GM23248 (cell line): ENCODE data around the gene USP17L12. TPM values are rescaled to one million over a fixed set of nuclear protein-coding genes. Genes with fewer than 3 reads are reported as not detected.
"Not testable (repeated sequence)": the region's sequence is repeated elsewhere in the genome, so short reads cannot be mapped to it uniquely, and the experiment has no call there.

ENCODE experiments used
- DNase-seq: peaks from one replicate; pipeline ENCODE4 v3.0.0-alpha.2; 2015
- H2AFZ ChIP-seq: fragments of 200-600 bp; sonication (generic); 2 replicates; pipeline ENCODE4 v1.6.1; 2016; ENCODE audit warnings: antibody characterized with exemption
- H3F3A ChIP-seq: fragments of 200-600 bp; sonication (generic); 2 replicates; pipeline ENCODE4 v1.6.1; 2016; ENCODE audit warnings: mild to moderate bottlenecking, antibody characterized with exemption, mixed run types; ENCODE audit not compliant: insufficient read depth
- H3K27ac ChIP-seq: fragments of 200-600 bp; sonication (generic); 2 replicates; pipeline ENCODE4 v1.5.1; 2016; ENCODE audit warnings: mild to moderate bottlenecking
- H3K27me3 ChIP-seq: fragments of 200-600 bp; sonication (generic); replicated peaks from 2 replicates; pipeline ENCODE4 v1.6.1; 2016; ENCODE audit warnings: mild to moderate bottlenecking; ENCODE audit not compliant: insufficient read depth
- H3K36me3 ChIP-seq: fragments of 200-600 bp; sonication (generic); 2 replicates; pipeline ENCODE4 v1.6.1; 2016; ENCODE audit warnings: low read depth, mild to moderate bottlenecking
- H3K4me1 ChIP-seq: fragments of 200-600 bp; sonication (generic); 2 replicates; pipeline ENCODE4 v1.6.1; 2016; ENCODE audit warnings: mild to moderate bottlenecking; ENCODE audit not compliant: insufficient read depth
- H3K4me2 ChIP-seq: fragments of 200-600 bp; sonication (generic); one replicate; pipeline ENCODE4 v1.6.1; 2016; ENCODE audit warnings: mild to moderate bottlenecking; ENCODE audit not compliant: unreplicated experiment
- H3K4me3 ChIP-seq: fragments of 200-600 bp; sonication (generic); 2 replicates; pipeline ENCODE4 v1.5.1; 2016; ENCODE audit warnings: mild to moderate bottlenecking
- H3K79me2 ChIP-seq: fragments of 200-600 bp; sonication (generic); 2 replicates; pipeline ENCODE4 v1.6.1; 2016; ENCODE audit warnings: mild to moderate bottlenecking; ENCODE audit not compliant: insufficient read depth
- H3K9ac ChIP-seq: fragments of 200-600 bp; sonication (generic); 2 replicates; pipeline ENCODE4 v1.6.1; 2016; ENCODE audit warnings: mild to moderate bottlenecking
- H3K9me2 ChIP-seq: fragments of 200-600 bp; sonication (generic); 2 replicates; pipeline ENCODE4 v1.6.1; 2016; ENCODE audit warnings: mixed run types, mild to moderate bottlenecking, moderate library complexity; ENCODE audit not compliant: insufficient read depth
- H3K9me3 ChIP-seq: fragments of 200-600 bp; sonication (generic); one replicate; pipeline ENCODE4 v1.6.1; 2017; ENCODE audit warnings: low read depth
- H4K20me1 ChIP-seq: fragments of 200-600 bp; sonication (generic); 2 replicates; pipeline ENCODE4 v1.6.0; 2016; ENCODE audit not compliant: insufficient read depth
- WGBS, 2 experiments: methylation state at CpG; one replicate each; pipeline ENCODE4 v1.1.6; 2015 to 2017; ENCODE audit warnings: low lambda C conversion rate in 2 of 2, low coverage in 1 of 2; ENCODE audit errors: missing lambda C conversion rate in 2 of 2; 5-methylcytosine and 5-hydroxymethylcytosine counted together
- in situ Hi-C: fragments of 300-500 bp; cut with MboI; formaldehyde crosslinking; loops from 2 replicates; pipeline ENCODE4 v1.15.0; 2020
- polyA plus RNA-seq: library from polyadenylated mRNA; unstranded; fragments of >200 nt; fragmentation: Nextera tagmentation; extraction: Ambion mirVana; gene quantifications from 2 replicates; pipeline ENCODE4 v1.2.1, GENCODE V29; 2016
- total RNA-seq: library from RNA; depleted of rRNA; stranded (reverse); fragments of >200 nt; shearing (Covaris generic); gene quantifications from 2 replicates; pipeline ENCODE4 v1.2.3, GENCODE V29; 2014; rRNA removed

USP17L12 gene, protein sequence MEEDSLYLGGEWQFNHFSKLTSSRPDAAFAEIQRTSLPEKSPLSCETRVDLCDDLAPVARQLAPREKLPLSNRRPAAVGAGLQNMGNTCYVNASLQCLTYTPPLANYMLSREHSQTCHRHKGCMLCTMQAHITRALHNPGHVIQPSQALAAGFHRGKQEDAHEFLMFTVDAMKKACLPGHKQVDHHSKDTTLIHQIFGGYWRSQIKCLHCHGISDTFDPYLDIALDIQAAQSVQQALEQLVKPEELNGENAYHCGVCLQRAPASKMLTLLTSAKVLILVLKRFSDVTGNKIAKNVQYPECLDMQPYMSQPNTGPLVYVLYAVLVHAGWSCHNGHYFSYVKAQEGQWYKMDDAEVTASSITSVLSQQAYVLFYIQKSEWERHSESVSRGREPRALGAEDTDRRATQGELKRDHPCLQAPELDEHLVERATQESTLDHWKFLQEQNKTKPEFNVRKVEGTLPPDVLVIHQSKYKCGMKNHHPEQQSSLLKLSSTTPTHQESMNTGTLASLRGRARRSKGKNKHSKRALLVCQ
- not detected in 2 replicates for total RNA-seq
- polyA plus RNA-seq = not detected in 2 replicates

DNA sequence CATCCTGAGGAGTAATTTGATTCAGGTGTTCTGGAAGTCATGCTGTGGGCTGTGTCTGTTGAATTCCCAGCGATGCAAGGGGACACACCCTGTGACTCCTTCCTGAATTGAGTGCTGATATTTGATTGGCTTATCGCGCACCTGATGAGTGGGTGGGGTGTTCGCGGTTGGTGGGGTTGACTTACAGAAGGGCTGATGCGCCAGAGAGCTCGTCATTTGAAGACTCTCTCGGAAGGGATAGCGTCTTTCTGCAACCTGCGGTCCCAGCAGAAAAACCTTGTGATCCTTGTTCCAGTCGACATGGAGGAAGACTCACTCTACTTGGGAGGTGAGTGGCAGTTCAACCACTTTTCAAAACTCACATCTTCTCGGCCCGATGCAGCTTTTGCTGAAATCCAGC lies at the start of gene USP17L12:
USP17L12 (plus strand) TSS at position 301 of the 400 bp plus-strand sequence; CDS start at position 301, 0 bp downstream.
- WGBS, 2 experiments = no CpG with 5 or more reads among the region's 13 CpGs
- H3F3A ChIP-seq, H3K36me3 ChIP-seq, DNase-seq, H3K9me2 ChIP-seq, H3K79me2 ChIP-seq, H3K27ac ChIP-seq, H3K4me1 ChIP-seq, H3K4me2 ChIP-seq, H3K9me3 ChIP-seq, H4K20me1 ChIP-seq, H3K9ac ChIP-seq, H3K27me3 ChIP-seq, in situ Hi-C loops, H2AFZ ChIP-seq, H3K4me3 ChIP-seq: not testable (repeated sequence)

DNA sequence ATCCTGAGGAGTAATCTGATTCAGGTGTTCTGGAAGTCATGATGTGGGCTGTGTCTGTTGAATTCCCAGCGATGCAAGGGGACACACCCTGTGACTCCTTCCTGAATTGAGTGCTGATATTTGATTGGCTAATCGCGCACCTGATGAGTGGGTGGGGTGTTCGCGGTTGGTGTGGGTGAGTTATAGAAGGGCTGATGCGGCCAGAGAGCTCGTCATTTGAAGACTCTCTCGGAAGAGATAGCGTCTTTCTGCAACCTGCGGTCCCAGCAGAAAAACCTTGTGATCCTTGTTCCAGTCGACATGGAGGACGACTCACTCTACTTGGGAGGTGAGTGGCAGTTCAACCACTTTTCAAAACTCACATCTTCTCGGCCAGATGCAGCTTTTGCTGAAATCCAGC lies 9.6 kb upstream of the USP17L12 start, which contains the start of gene USP17L10:
USP17L10 (plus strand) TSS at position 301 of the 400 bp plus-strand sequence; CDS start at position 301, 0 bp downstream.
- H3K4me2 ChIP-seq, H3K9me3 ChIP-seq, H3K27me3 ChIP-seq, in situ Hi-C loops, H3K27ac ChIP-seq, H3K9ac ChIP-seq, H3K79me2 ChIP-seq, H3K36me3 ChIP-seq, H3K9me2 ChIP-seq, H3K4me3 ChIP-seq, H4K20me1 ChIP-seq, H3K4me1 ChIP-seq, H2AFZ ChIP-seq, DNase-seq, H3F3A ChIP-seq: not testable (repeated sequence)
- no CpG with 5 or more reads among the region's 13 CpGs for WGBS, 2 experiments

DNA sequence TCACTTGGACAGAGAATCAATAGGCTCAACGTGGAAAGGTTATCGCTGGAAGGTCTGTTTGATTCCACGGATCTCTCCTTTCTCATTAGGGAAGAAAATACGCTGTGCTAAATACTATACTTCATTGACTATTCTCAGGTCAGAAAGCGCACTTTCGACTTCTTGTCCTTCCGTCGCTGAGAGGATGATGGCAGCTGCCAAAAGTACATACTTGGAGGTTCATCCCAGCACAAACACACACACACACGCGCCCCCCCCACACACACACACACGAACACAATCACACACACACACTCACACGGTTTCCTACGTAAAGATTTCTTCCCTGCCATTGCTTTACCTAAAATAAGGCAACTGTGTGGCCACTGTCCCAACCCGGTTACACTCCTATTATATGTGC lies 5.3 kb upstream of the USP17L12 start:
- not testable (repeated sequence) for H2AFZ ChIP-seq

DNA sequence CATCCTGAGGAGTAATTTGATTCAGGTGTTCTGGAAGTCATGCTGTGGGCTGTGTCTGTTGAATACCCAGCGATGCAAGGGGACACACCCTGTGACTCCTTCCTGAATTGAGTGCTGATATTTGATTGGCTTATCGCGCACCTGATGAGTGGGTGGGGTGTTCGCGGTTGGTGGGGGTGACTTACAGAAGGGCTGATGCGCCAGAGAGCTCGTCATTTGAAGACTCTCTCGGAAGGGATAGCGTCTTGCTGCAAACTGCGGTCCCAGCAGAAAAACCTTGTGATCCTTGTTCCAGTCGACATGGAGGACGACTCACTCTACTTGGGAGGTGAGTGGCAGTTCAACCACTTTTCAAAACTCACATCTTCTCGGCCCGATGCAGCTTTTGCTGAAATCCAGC lies 4.8 kb upstream of the USP17L12 start, which contains the start of gene USP17L11:
USP17L11 (plus strand) TSS at position 301 of the 400 bp plus-strand sequence; CDS start at position 301, 0 bp downstream.
- H3K79me2 ChIP-seq, H3K4me2 ChIP-seq, in situ Hi-C loops, H3F3A ChIP-seq, H3K9me2 ChIP-seq, H3K9me3 ChIP-seq, H2AFZ ChIP-seq, H3K27ac ChIP-seq, H3K9ac ChIP-seq, H3K36me3 ChIP-seq, DNase-seq, H3K27me3 ChIP-seq, H3K4me1 ChIP-seq, H3K4me3 ChIP-seq, H4K20me1 ChIP-seq: not testable (repeated sequence)
- WGBS, 2 experiments = no CpG with 5 or more reads among the region's 14 CpGs

More for the DNA sequence above, 5.3 kb upstream of the USP17L12 start:
- H3K36me3 ChIP-seq, H3K4me3 ChIP-seq, H4K20me1 ChIP-seq, H3K4me2 ChIP-seq, H3K9me3 ChIP-seq, H3K9me2 ChIP-seq, H3K27me3 ChIP-seq, in situ Hi-C loops, H3K79me2 ChIP-seq, H3K4me1 ChIP-seq, H3F3A ChIP-seq, DNase-seq, H3K27ac ChIP-seq, H3K9ac ChIP-seq: not testable (repeated sequence)
- WGBS, 2 experiments = 49 to 59% methylated on average over 9 to 12 of the region's 14 CpGs

DNA sequence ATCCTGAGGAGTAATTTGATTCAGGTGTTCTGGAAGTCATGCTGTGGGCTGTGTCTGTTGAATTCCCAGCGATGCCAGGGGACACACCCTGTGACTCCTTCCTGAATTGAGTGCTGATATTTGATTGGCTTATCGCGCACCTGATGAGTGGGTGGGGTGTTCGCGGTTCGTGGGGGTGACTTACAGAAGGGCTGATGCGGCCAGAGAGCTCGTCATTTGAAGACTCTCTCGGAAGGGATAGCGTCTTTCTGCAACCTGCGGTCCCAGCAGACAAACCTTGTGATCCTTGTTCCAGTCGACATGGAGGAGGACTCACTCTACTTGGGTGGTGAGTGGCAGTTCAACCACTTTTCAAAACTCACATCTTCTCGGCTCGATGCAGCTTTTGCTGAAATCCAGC lies 4.6 kb downstream of the USP17L12 start, which contains the start of gene USP17L13:
USP17L13 (plus strand) TSS at position 301 of the 400 bp plus-strand sequence; CDS start at position 301, 0 bp downstream.
- H3F3A ChIP-seq, H3K4me1 ChIP-seq, H3K27me3 ChIP-seq, H3K9me3 ChIP-seq, H3K27ac ChIP-seq, H3K4me3 ChIP-seq, H3K36me3 ChIP-seq, H4K20me1 ChIP-seq, H2AFZ ChIP-seq, DNase-seq, H3K79me2 ChIP-seq, H3K9ac ChIP-seq, in situ Hi-C loops, H3K4me2 ChIP-seq, H3K9me2 ChIP-seq: not testable (repeated sequence)
- WGBS, 2 experiments = no CpG with 5 or more reads among the region's 14 CpGs

DNA sequence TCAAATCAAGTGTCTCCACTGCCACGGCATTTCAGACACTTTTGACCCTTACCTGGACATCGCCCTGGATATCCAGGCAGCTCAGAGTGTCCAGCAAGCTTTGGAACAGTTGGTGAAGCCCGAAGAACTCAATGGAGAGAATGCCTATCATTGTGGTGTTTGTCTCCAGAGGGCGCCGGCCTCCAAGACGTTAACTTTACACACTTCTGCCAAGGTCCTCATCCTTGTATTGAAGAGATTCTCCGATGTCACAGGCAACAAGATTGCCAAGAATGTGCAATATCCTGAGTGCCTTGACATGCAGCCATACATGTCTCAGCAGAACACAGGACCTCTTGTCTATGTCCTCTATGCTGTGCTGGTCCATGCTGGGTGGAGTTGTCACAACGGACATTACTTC lies 10.3 kb downstream of the USP17L12 start:
- H3K4me1 ChIP-seq, H3K9me3 ChIP-seq, H3F3A ChIP-seq, DNase-seq, H3K79me2 ChIP-seq, H2AFZ ChIP-seq, H4K20me1 ChIP-seq, H3K27me3 ChIP-seq, H3K36me3 ChIP-seq, H3K9me2 ChIP-seq, H3K27ac ChIP-seq, H3K9ac ChIP-seq, in situ Hi-C loops, H3K4me3 ChIP-seq, H3K4me2 ChIP-seq: not testable (repeated sequence)
- 47 to 53% methylated on average over 5 of the region's 8 CpGs for WGBS, 2 experiments

DNA sequence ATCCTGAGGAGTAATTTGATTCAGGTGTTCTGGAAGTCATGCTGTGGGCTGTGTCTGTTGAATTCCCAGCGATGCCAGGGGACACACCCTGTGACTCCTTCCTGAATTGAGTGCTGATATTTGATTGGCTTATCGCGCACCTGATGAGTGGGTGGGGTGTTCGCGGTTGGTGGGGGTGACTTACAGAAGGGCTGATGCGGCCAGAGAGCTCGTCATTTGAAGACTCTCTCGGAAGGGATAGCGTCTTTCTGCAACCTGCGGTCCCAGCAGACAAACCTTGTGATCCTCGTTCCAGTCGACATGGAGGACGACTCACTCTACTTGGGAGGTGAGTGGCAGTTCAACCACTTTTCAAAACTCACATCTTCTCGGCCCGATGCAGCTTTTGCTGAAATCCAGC lies 14.1 kb downstream of the USP17L12 start, which contains the start of gene USP17L15:
USP17L15 (plus strand) TSS at position 301 of the 400 bp plus-strand sequence; CDS start at position 301, 0 bp downstream.
- H3K36me3 ChIP-seq, H3K27ac ChIP-seq, H3K4me3 ChIP-seq, H3K9ac ChIP-seq, in situ Hi-C loops, H3K9me3 ChIP-seq, H3F3A ChIP-seq, H2AFZ ChIP-seq, H3K4me1 ChIP-seq, DNase-seq, H4K20me1 ChIP-seq, H3K9me2 ChIP-seq, H3K4me2 ChIP-seq, H3K27me3 ChIP-seq, H3K79me2 ChIP-seq: not testable (repeated sequence)
- no CpG with 5 or more reads among the region's 15 CpGs for WGBS, 2 experiments
